ENCODE measurements around the gene NPIPA5.
"Not testable (repeated sequence)": the region's sequence is repeated elsewhere in the genome, so short reads cannot be mapped to it uniquely, and the experiment has no call there.

The NPIPA5 gene

DNA sequence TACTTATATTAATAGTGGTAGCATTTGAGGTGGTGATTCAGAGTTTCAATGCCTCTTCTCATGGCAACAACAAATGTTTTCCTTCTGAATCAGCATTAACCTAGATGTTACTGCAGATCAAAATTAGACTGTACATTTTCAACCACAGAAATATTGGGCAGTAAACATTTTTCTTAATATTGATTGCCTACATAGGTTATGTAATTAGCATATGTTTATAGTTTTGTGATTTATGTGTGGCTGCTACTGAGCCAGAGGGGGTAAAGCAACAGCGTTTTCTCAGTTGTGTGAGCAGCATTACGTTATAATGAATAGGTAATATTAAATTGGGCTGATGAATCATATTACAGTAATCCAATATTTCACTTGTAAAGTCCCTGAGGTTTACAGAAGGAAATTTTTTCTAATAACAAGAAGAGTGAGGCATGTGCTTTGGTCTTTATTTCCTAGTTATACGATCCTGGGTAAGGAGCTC, 37.5 kb upstream of the NPIPA5 start:
- DNase-seq (ENCODE audit: low read depth in 1 of 2, low spot score in 1 of 2) = no peak

DNA sequence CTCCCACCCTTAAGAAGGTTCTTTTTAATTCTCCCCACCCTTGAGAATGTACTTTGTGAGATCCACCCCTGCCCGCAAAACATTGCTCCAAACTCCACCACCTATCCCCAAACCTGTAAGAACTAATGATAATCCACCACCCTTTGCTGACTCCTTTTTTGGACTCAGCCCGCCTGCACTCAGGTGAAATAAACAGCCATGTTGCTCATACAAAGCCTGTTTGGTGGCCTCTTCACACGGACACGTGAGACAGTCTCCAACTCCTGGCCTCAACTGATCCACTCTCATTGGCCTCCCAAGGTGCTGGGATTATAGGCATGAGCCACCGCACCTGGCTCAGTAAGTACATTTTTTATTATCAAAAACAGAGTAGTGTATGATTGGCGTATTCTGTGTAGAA, 31.4 kb upstream of the NPIPA5 start:
- not testable (repeated sequence) for H3K27ac ChIP-seq (replicated peaks); H3K4me3 ChIP-seq (replicated peaks; ENCODE audit: insufficient read depth, low read length); H3K27me3 ChIP-seq (ENCODE audit: insufficient read depth, poor library complexity, severe bottlenecking); DNase-seq (ENCODE audit: low read depth in 1 of 2, low spot score in 1 of 2)

More for the DNA sequence above, 37.5 kb upstream of the NPIPA5 start:
- Histone ChIP-seq H3K27me3 (ENCODE audit: insufficient read depth, poor library complexity, severe bottlenecking) (peaks cover 3% of the 10 kb centered on the region), H3K27ac (replicated peaks) (no peak overlapping the region), H3K4me3 (replicated peaks; ENCODE audit: insufficient read depth, low read length) (no peak overlapping the region)
- TF ChIP-seq GABPA (IDR thresholded peaks at IDR 0.05; ENCODE audit: low read depth) (no peak), POLR2AphosphoS5 (IDR thresholded peaks at IDR 0.05; ENCODE audit: low read depth) (no peak)

DNA sequence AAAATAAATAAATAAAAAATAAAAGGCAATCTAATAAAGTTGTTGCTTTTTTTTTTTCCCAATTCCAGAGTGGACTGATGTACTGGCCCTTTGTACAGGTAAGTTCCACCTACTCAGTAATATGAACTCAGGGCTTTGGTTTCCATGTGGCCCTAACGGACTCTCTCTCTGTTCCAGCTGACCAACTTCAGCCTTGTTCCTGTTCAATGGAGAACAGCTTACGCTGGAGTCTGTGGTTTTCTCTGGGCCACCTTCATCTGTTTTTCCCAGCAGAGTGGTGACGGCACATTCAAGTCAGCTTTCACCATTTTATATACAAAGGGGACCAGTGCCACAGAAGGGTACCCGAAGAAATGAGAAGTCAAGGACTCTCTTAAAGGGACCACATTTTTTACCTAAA, 29.7 kb upstream of the NPIPA5 start:
- not testable (repeated sequence) for DNase-seq (ENCODE audit: low read depth in 1 of 2, low spot score in 1 of 2); H3K4me3 ChIP-seq (replicated peaks; ENCODE audit: insufficient read depth, low read length); H3K27me3 ChIP-seq (ENCODE audit: insufficient read depth, poor library complexity, severe bottlenecking); H3K27ac ChIP-seq (replicated peaks)

DNA sequence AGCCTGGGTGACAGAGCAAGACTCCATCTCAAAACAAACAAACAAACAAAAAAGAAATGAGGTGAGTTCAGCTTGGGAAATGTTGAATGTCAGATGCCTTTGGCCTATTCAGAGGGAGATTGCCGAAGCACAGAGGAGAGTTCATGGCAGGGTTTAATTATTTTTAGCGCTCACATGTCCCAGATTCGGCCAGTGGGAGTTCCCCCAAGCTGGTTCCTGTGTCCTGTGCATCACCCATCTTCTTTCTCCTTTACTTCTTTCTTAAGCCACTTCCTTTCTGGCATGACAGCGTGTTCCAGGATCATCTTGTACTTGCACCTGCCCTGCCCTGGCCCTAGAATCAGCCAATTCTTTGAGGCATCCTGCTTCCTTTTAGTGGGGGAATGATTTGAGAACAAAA, 26.7 kb upstream of the NPIPA5 start:
- no peak for TF ChIP-seq POLR2AphosphoS5 (IDR thresholded peaks at IDR 0.05; ENCODE audit: low read depth)
- no peak for TF ChIP-seq CTCF (IDR thresholded peaks at IDR 0.05; ENCODE audit: insufficient read depth, low read length)
- TF ChIP-seq, protein P1, sequence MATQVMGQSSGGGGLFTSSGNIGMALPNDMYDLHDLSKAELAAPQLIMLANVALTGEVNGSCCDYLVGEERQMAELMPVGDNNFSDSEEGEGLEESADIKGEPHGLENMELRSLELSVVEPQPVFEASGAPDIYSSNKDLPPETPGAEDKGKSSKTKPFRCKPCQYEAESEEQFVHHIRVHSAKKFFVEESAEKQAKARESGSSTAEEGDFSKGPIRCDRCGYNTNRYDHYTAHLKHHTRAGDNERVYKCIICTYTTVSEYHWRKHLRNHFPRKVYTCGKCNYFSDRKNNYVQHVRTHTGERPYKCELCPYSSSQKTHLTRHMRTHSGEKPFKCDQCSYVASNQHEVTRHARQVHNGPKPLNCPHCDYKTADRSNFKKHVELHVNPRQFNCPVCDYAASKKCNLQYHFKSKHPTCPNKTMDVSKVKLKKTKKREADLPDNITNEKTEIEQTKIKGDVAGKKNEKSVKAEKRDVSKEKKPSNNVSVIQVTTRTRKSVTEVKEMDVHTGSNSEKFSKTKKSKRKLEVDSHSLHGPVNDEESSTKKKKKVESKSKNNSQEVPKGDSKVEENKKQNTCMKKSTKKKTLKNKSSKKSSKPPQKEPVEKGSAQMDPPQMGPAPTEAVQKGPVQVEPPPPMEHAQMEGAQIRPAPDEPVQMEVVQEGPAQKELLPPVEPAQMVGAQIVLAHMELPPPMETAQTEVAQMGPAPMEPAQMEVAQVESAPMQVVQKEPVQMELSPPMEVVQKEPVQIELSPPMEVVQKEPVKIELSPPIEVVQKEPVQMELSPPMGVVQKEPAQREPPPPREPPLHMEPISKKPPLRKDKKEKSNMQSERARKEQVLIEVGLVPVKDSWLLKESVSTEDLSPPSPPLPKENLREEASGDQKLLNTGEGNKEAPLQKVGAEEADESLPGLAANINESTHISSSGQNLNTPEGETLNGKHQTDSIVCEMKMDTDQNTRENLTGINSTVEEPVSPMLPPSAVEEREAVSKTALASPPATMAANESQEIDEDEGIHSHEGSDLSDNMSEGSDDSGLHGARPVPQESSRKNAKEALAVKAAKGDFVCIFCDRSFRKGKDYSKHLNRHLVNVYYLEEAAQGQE (IDR thresholded peaks at IDR 0.05; ENCODE audit: insufficient replicate concordance, low read depth) = no peak
- TF ChIP-seq GABPA (IDR thresholded peaks at IDR 0.05; ENCODE audit: low read depth) = no peak
- no peak for TF ChIP-seq SPI1 (IDR thresholded peaks at IDR 0.05; ENCODE audit: borderline replicate concordance, low read depth)
- DNase-seq (ENCODE audit: low read depth in 1 of 2, low spot score in 1 of 2) = no peak
- no peak overlapping the region for H3K27ac ChIP-seq (replicated peaks)
- H3K4me3 ChIP-seq (replicated peaks; ENCODE audit: insufficient read depth, low read length) = no peak overlapping the region
- H3K27me3 ChIP-seq (ENCODE audit: insufficient read depth, poor library complexity, severe bottlenecking) = no peaks in the 10 kb centered on the region

- H3K27ac ChIP-seq (replicated peaks); DNase-seq (ENCODE audit: low read depth in 1 of 2, low spot score in 1 of 2); H3K4me3 ChIP-seq (replicated peaks; ENCODE audit: insufficient read depth, low read length); H3K27me3 ChIP-seq (ENCODE audit: insufficient read depth, poor library complexity, severe bottlenecking): not testable (repeated sequence)
These were observed 26.0 kb upstream of the NPIPA5 start for GRCh38 chr16:15404091-15404490.

GRCh38 chr16:15403392-15403995, 25.4 kb upstream of the NPIPA5 start:
- no peak for TF ChIP-seq CTCF (IDR thresholded peaks at IDR 0.05; ENCODE audit: insufficient read depth, low read length)
- H3K27ac ChIP-seq (replicated peaks) = no peak overlapping the region
- H3K27me3 ChIP-seq (ENCODE audit: insufficient read depth, poor library complexity, severe bottlenecking) = no peaks in the 10 kb centered on the region
- H3K4me3 ChIP-seq (replicated peaks; ENCODE audit: insufficient read depth, low read length) = no peak overlapping the region
- DNase-seq (ENCODE audit: low read depth in 1 of 2, low spot score in 1 of 2) = no peak

DNA sequence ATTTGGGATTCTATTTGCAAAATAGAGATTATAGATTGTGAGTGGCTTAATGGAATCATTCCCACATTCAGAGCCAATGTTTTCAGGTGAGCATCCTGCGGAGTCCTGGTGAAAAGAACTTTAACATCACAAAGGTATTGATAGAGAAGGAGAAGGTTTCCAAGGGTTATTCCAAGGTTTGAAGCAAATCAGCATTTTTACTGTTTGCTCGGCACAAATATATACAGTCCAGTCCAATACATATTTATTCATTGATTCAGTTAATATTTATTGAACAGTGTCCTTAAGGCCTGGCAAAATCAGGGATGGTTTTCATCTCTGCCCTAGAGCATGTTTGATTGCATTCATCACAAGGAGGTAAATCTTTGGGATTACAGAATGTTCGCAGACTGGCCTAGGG, 23.9 kb upstream of the NPIPA5 start:
- Histone ChIP-seq H3K27ac (replicated peaks) (no peak overlapping the region), H3K27me3 (ENCODE audit: insufficient read depth, poor library complexity, severe bottlenecking) (no peaks in the 10 kb centered on the region), H3K4me3 (replicated peaks; ENCODE audit: insufficient read depth, low read length) (no peak overlapping the region)
- no peak for TF ChIP-seq CTCF (IDR thresholded peaks at IDR 0.05; ENCODE audit: insufficient read depth, low read length)
- TF ChIP-seq, protein P1 (IDR thresholded peaks at IDR 0.05; ENCODE audit: insufficient replicate concordance, low read depth) = no peak
- TF ChIP-seq GABPA (IDR thresholded peaks at IDR 0.05; ENCODE audit: low read depth) = no peak
- no peak for TF ChIP-seq POLR2AphosphoS5 (IDR thresholded peaks at IDR 0.05; ENCODE audit: low read depth)
- TF ChIP-seq SPI1 (IDR thresholded peaks at IDR 0.05; ENCODE audit: borderline replicate concordance, low read depth) = no peak
- DNase-seq (ENCODE audit: low read depth in 1 of 2, low spot score in 1 of 2) = no peak

DNA sequence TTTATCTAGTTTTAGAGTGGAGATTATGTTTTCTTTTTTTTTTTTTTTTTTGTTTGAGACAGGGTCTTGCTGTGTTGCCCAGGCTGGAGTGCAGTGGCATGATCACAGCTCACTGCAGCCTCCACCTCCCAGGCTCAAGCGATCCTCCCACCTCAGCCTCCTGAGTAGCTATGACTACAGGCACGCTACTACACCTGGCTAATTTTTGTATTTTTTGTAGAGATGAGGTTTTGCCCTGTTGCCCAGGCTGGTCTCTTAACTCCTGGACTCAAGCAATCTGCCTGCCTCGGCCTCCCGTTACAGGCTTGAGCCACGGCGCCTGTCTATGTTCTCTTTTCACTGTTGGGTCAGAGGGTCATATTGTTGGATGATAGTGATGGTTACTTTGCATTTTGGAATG, 22.2 kb upstream of the NPIPA5 start:
- not testable (repeated sequence) for DNase-seq (ENCODE audit: low read depth in 1 of 2, low spot score in 1 of 2); H3K27me3 ChIP-seq (ENCODE audit: insufficient read depth, poor library complexity, severe bottlenecking); H3K4me3 ChIP-seq (replicated peaks; ENCODE audit: insufficient read depth, low read length); H3K27ac ChIP-seq (replicated peaks)

All from HL-60 (cell line).